Renal pelvis (tissue), 12 donors: ENCODE results near the gene ANKRD16. TPM values are rescaled to one million over a fixed set of nuclear protein-coding genes. Genes with fewer than 3 reads are reported as not detected.
"Not testable (repeated sequence)": the region's sequence is repeated elsewhere in the genome, so short reads cannot be mapped to it uniquely, and the experiment has no call there.

Experiments
- DNase-seq: peaks from one replicate; pipeline ENCODE4 v3.0.0-alpha.2; 2013
- long read RNA-seq, 16 experiments: transcript quantifications; one replicate each; lab custom pipeline, GENCODE V29; 2026
- polyA plus RNA-seq, 3 donors: library from polyadenylated mRNA; unstranded; fragments of 120-200 nt; gene quantifications; one replicate each; pipeline ENCODE4 v1.2.1, GENCODE V29; 2013; ENCODE audit not compliant: insufficient read length in 3 of 3

The ANKRD16 gene
- polyA plus RNA-seq, result 10 to 100 TPM; 10.8 to 12.0 (median 11.2) TPM
- long read RNA-seq, donor 1, partial matches to known transcripts, result 0 of 3 reads
- long read RNA-seq, donor 1, other reads (novel, unspliced or antisense), result 0 of 3 reads
- long read RNA-seq, donor 2, partial matches to known transcripts, result 0 of 4 reads
- long read RNA-seq, donor 2, other reads (novel, unspliced or antisense), result 0 of 4 reads
- long read RNA-seq, donor 3, partial matches to known transcripts, result 0 of 3 reads
- long read RNA-seq, donor 3, other reads (novel, unspliced or antisense), result 0 of 3 reads
- long read RNA-seq, donor 4, partial matches to known transcripts, result 9 of 11 reads
- long read RNA-seq, donor 4, other reads (novel, unspliced or antisense), result 0 of 11 reads
- long read RNA-seq, donor 5, partial matches to known transcripts, result 0 of 2 reads
- long read RNA-seq, donor 5, other reads (novel, unspliced or antisense), result 0 of 2 reads
- long read RNA-seq, donor 6, partial matches to known transcripts, result 13 of 16 reads
- long read RNA-seq, donor 6, other reads (novel, unspliced or antisense), result 0 of 16 reads
- long read RNA-seq, donor 7, transcript ANKRD16-202 (7 exons, 1,646 nt), result major isoform, 6 of 8 reads
- long read RNA-seq, donor 7, partial matches to known transcripts, result 0 of 8 reads
- long read RNA-seq, donor 7, other reads (novel, unspliced or antisense), result 0 of 8 reads
- long read RNA-seq, donor 8, partial matches to known transcripts, result 0 of 2 reads
- long read RNA-seq, donor 8, other reads (novel, unspliced or antisense), result 0 of 2 reads
- long read RNA-seq, donor 9, partial matches to known transcripts, result 0 of 4 reads
- long read RNA-seq, donor 9, other reads (novel, unspliced or antisense), result 0 of 4 reads
- long read RNA-seq, donor 10, partial matches to known transcripts, result 0 of 2 reads
- long read RNA-seq, donor 10, other reads (novel, unspliced or antisense), result 0 of 2 reads
- long read RNA-seq, donor 11, partial matches to known transcripts, result 0 of 5 reads
- long read RNA-seq, donor 11, other reads (novel, unspliced or antisense), result 0 of 5 reads
- long read RNA-seq, donor 12, partial matches to known transcripts, result 0 of 3 reads
- long read RNA-seq, donor 12, other reads (novel, unspliced or antisense), result 0 of 3 reads
- long read RNA-seq, donor 13, partial matches to known transcripts, result 0 of 3 reads
- long read RNA-seq, donor 13, other reads (novel, unspliced or antisense), result 0 of 3 reads
- long read RNA-seq, donor 14, result 0 reads
- long read RNA-seq, donor 15, partial matches to known transcripts, result 0 of 6 reads
- long read RNA-seq, donor 15, other reads (novel, unspliced or antisense), result 0 of 6 reads
- long read RNA-seq, donor 16, partial matches to known transcripts, result 0 of 4 reads
- long read RNA-seq, donor 16, other reads (novel, unspliced or antisense), result 0 of 4 reads

DNA sequence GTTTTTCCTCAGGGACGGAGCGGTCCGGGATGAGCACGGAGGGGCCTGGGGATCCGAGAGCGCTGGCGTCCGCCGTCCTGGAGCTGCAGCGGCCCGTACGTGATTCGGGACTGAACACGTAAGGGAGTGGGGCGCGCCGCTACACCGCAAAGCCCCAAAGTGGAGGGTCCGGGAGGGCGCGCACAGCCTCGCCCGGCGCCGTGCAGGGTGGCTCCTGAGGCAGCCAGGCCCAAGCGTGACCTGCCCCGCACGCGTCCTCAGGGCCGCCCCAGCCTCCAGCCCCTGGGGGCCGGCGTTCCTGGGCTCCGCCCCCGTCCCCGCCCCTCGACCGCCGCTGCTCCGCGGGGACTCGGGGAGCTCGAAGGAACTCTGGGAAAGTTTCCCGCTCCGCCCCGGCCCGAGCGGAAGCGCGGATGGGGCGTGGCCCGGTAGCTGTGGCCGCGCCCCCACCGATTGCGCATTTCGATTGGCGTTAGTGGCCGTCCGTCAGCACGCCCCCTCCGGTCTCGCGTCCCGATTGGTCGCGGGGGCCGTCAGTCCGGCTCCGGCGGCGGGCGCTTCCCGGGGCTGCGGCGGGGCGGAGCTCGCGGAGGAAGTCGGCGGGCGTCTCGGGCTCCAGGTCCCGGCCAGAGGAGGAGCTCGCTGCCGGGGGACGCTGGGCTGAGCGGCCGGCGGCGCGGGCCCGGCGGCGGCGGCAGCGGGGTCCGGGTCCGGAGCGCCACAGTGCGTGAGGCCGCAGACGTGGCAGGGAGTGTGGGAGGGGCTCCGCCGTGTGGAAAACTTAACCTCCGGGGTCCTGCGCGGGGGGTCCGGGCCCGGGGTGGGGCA lies at the start of gene ANKRD16, which contains the start of gene FBH1:
TSS of gene ANKRD16 (minus strand) at position 270 of the 828 bp plus-strand sequence. CDS start 539 bp downstream, outside the sequence.
TSS of gene FBH1 (plus strand) at position 620 of the 828 bp plus-strand sequence. CDS start at position 723, 103 bp downstream.
- DNase-seq, result peak; percentile 99

GRCh38 chr10:5938291-5938690 lies 48.6 kb upstream of the ANKRD16 start:
- no peak for DNase-seq

- DNase-seq, result no peak
These were observed 47.3 kb upstream of the ANKRD16 start for GRCh38 chr10:5937016-5937415.

DNA sequence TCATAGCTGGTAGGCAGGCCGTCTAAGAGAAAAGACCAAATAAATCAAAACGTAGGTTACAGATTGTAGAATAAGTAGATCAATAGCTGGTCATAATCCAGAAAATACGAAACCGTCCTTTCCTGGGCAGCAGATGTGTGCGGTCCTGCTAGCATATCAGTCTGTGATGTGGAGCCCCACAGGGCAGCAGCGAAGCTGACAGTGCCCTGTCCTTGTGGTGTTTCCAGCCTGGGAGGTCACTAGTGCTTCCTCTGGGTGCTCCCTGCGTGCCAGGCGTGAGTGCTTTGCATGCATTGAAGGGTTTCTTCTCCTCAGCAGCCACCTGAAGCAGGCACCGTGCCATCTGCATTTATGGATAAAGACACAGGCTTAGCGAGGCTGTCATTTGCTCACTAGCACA lies 45.9 kb upstream of the ANKRD16 start:
- no peak for DNase-seq

- DNase-seq, result no peak
These were observed 44.3 kb upstream of the ANKRD16 start for GRCh38 chr10:5933909-5934546.

GRCh38 chr10:5932345-5932744 lies 42.7 kb upstream of the ANKRD16 start:
- no peak for DNase-seq

DNA sequence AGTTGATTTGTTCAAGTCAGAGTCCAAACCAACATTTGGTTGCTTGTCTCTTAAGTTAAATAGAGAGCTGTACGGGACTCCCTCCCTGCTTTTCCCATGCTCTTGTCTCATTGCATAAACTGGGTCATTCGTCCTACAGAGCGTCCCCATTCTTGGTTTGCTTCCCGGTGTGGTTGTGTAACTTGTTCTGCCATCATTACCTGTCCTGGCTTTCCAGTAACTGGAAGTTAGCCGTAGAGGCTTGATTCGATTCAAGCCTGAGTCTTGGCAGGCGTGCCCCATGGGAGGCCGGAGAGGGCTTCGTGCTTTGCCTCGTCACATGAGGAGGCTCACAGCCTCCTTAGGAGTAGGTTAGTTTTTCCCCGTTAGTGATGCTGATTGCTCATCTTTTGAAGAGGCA lies 40.6 kb upstream of the ANKRD16 start:
- DNase-seq, result no peak

- DNase-seq, result no peak
These were observed 39.7 kb upstream of the ANKRD16 start for GRCh38 chr10:5929442-5929841.

- DNase-seq, result no peak
These were observed 37.6 kb upstream of the ANKRD16 start for GRCh38 chr10:5927306-5927705.

DNA sequence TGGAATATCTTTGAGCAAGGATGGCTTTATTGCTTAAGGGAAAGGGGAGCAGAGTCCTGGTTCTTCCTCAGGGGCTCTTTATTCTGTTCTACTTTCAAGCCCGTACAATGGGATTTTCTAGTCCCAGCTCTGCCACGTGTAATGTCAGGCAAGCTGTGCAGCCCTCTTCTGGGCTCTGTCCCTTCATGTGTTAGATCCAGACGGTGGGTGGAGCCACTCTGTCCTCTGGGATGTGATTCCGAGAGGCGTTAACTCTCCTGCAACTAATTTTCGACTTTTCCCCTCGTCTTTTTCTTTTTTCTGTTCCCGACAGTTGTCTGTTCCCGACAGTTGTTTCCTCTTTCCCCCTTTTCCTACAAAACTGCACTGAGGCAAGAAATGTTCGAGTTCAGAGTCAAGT lies 35.2 kb upstream of the ANKRD16 start:
- DNase-seq, result no peak

- no peak for DNase-seq
These were observed 32.1 kb upstream of the ANKRD16 start for GRCh38 chr10:5921746-5922145.

GRCh38 chr10:5919568-5919967 lies 29.9 kb upstream of the ANKRD16 start:
- DNase-seq, result no peak

DNA sequence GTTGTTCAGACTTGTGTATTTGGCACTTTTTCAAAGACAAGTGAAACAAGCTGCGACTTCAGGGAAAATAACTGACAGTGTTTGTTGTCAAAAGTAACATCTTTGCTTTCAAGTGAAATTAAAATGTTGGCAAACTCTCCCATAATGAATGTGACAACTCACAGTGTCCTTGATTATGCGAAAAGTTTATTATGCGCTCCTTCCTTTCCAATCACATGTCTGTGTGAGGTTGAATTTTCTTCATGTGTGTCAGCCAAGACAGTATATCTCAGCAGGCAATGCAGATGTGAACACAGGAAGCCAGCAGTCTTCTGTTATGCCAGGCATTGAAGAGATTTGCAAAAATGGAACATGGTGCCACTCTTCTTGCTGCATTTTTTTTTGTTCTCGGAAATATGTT lies 29.1 kb upstream of the ANKRD16 start:
- no peak for DNase-seq

GRCh38 chr10:5917305-5917704 lies 27.6 kb upstream of the ANKRD16 start:
- DNase-seq, result no peak

- no peak for DNase-seq
These were observed 25.8 kb upstream of the ANKRD16 start for GRCh38 chr10:5915451-5915850.

- DNase-seq, result no peak
These were observed 24.0 kb upstream of the ANKRD16 start for GRCh38 chr10:5913736-5914135.

- DNase-seq, result no peak
These were observed 22.0 kb upstream of the ANKRD16 start for GRCh38 chr10:5911670-5912069.

GRCh38 chr10:5910323-5911100 lies 20.8 kb upstream of the ANKRD16 start:
- no peak for DNase-seq

DNA sequence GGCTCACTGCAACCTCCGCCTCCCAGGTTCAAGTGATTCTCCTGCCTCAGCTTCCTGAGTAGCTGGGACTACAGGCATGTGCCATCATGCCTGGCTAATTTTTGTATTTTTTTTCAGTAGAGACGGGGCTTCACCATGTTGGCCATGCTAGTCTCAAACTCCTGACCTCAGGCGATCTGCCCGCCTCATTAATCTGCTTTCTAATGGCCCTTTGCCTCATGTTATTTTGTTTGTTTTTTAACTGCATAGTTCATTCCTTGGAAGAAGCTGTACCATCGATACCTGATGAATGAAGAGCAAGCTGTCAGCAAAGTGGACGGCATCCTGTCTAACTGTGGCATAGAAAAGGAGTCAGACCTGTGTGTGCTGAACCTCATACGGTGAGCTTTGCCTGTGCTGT lies 19.0 kb upstream of the ANKRD16 start:
- not testable (repeated sequence) for DNase-seq
